ENCODE data around the gene PTPRB.

GRCh38 chr12:70513426-70513825, 123.8 kb downstream of the PTPRB start:
- no peak for TF ChIP-seq CTCF (IDR thresholded peaks at IDR 0.05; ENCODE audit: low read depth, low read length, poor library complexity, severe bottlenecking)
- no peak for TF ChIP-seq EZH2phosphoT487 (IDR thresholded peaks at IDR 0.05; ENCODE audit: borderline replicate concordance, low read length)

Measured in DOHH2 (cell line).